Kasumi-1 (cell line): ENCODE measurements around the gene DLAT.
"Not testable (repeated sequence)": the region's sequence is repeated elsewhere in the genome, so short reads cannot be mapped to it uniquely, and the experiment has no call there.

Source experiments
- DNase-seq, 2 experiments: peaks; one replicate each; lab custom pipeline; 2025; lab: John Stamatoyannopoulos, UW

DLAT gene

DNA sequence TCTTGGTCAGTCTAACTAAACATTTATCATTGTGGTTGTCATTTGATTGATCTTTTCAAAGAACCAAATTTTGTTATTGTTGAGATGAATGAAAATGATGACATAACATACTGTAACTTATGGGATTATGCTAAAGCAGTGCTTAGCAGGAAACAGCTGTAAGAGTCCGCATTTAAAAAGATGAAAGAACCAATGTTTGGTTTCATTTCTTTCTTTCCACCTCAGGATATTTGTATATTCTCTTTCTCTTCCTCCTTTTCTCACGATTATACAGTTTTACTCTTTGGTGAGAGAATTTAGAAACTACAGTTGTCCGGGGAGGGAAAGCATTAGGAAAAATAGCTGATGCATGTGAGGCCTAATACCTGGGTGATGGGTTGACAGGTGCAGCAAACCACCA lies 25.5 kb downstream of the DLAT start:
- no peak for DNase-seq

DNA sequence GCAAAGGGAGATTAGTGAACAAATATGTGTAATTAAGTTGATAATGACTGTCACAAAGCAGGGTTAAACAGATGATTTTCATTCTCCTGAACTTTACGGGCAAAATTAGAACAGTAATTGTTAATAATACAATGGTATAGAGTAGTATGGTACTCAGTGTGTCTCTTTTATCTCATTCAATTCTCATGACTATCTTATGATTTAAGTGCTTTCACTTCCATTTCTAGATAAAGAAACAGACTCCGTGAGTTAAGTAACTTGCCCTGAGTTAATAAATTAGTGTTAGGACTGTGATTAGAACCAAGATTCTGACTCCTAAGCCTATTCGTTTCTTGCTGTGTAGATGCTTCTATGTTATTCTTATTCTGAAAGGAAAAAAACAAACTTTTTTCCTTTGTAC lies 26.6 kb downstream of the DLAT start:
- no peak for DNase-seq

DNA sequence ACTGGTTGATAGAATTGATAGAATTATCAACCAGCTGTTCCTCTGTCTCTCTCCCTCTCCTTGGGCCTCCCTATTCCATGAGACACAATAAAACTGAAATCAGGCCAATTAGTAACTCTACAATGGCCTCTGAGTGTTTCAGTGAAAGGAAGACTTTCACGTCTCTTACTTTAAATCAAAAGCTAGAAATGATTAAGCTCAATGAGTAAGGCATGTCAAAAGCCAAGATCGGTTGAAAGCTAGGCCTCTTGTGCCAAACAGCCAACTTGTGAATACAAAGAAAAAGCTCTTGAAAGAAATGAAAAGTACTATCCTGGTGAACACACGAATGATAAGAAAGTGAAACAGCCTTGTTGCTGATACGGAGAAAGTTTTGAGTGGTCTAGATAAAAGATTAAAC lies 32.0 kb downstream of the DLAT start:
- no peak for DNase-seq

DNA sequence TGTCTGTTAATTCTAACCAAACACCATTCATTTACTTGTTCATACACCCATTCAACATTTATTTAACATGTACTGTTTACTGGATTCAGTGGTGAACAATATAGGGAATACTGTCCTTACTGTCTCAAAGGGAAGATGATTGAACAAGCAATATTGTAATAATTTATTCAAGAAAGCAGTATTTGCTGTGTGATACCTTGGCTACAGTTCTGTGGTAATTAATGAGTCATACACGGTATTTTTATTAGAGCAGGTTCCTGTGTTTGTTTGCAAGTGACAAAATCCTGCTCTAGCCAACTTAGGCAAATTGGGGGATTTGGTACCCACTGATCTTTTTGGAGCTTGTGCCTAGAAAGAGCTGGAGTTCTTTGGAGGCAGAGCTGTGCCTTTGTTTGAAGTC lies 32.9 kb downstream of the DLAT start:
- DNase-seq = no peak

DNA sequence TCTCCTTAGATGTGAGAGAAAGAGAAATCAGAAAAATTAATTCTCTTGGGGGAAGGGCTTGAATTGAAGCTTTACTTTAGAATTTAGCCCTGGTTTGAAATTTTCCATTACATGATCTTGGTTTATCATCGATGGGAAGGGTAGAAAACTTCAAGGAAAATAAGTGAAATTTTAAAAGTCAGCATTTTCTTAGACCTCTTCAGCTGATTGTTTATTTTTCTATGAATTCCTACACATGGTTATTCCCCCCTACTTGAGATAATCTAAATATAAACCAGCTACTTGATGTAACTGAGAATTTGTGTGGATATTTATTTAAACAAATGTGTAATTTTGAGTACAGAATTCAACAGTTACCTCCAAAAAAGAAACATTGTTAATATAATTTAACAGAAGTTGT lies 37.7 kb downstream of the DLAT start:
- no peak for DNase-seq

DNA sequence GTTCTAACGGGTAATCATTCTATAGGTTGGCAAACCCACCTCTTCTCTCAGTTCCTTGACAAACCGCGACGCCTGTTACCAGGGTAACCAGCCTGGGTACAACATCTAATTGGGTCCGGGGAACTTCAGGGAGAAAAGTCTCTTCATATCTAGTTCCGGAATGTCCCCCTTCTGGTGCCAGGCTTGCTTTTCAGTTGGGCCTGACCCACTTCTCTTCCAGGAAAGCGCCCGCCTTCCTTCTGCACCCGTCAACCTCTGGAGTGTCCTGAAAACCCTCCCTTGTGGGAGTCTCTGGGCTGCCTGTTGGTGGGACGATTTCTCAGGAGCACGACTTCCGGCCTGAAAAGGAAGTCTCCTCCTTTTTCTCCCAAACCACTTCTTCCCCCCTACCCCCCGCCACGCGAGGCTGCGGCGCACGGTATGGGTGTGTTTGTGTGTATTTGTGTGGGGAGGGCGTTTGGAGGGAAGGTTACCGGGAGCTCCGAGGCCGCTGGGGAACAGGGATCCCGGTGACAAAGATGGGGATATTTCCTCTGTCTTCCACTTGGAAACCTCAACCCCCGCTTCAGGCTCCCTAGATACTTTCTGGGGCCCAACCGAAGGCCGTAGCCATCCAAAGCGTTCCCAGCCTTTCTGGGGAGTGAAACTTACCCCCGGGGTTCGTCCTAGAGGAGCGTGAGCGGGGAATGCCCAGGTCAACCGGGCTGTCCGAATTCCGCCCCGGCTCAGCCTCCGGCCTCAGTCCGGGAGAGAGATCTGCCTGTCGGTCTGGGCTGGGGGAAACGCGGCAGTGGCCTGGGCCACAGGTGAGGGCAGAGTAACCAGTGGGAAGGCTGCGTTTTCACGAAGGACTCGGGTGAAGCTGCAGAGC lies 49.0 kb downstream of the DLAT start, which contains the start of the genes NKAPD1 and PIH1D2:
Gene NKAPD1, plus strand, starts transcription at position 359 of the 871 bp plus-strand sequence. CDS start 1,276 bp downstream, outside the sequence.
Gene PIH1D2, minus strand, starts transcription at position 77 of the 871 bp plus-strand sequence. CDS start 843 bp downstream, outside the sequence.
- DNase-seq = peak; percentile 89 to 96

DNA sequence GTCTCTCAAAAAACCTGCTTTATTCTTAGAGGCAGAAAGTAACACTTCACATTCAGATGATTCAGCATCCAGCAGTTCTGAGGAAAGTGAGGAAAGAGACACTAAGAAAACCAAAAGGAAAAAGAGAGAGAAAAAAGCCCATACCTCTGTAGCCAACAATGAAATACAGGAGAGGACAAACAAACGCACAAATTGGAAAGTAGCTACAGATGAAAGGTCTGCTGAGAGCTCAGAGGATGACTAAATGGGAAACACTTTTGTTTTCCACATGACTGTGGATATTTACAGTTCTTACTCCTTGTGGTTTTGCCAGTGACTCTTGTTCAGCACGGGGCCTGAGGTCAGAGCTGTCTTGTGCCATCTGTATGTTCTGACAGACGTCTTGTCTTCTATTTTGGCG lies 57.5 kb downstream of the DLAT start:
- no peak for DNase-seq

DNA sequence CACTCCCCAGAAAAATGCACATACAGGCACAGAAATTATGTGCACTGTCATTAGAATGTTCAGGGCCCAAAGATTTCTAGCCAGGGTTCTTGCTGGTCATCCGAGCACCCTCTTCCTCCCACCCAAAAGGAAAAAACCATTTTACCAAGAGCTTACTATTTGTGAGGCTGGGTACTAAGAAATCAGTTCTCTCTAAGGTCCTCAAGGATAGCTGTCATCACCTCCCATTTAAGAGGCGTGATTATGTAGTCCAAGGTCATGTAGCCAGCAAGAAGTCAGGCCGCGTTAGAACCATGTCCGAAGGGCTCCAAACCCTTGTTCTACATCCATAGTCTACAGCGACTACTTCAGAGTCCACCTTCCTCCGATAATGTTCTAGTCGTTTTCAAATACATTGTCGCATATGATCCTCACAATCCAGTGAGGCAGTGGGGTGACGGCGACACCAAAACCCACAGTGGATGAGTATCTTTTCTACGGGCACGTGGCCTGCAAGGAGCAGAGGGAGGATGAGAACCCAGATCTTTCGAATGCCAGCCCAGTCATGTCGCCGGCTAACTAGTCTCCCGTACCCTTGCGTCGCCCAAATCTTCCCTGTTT lies 60.7 kb downstream of the DLAT start:
- DNase-seq = peak; percentile 43 to 49

DNA sequence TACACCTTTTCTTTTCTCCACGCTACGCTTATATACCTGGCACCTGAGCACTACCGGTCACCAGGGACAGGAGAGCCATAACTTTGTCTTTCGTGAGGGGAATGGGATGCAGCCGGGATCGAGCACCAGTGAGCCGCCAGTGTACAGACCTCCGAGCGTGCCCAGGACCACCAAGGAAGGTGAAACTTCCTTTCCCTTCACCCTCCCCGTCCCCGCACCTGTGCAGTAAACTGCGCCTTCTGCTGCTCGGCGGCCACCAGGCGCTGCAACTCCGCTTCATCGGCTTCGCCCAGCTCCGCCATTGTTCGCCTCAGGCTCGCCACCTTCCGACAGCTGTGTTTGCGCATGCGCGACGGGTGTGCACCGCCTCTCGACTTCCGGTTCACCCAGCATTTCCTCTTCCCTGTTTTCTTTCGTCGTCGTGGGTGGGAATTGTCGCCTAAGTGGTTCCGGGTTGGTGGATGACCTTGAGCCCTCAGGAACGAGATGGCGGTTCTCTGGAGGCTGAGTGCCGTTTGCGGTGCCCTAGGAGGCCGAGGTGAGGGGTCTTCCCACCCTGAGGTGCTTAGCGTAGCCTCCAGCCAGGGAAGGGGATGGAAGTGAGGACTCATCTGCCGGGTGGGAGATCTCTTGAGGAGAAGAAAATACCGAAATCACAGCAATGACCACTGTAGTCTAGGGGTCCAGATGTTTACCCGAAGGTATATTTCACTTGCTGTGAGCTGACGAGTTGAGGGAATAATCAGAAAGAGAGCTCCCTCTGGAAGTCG lies 61.4 kb downstream of the DLAT start, which contains the start of the genes SDHD and TIMM8B:
Gene SDHD, plus strand, starts transcription at position 452 of the 770 bp plus-strand sequence. Its CDS starts 35 bp downstream, at position 487.
Gene TIMM8B, minus strand, starts transcription at position 335 of the 770 bp plus-strand sequence. Its CDS starts 33 bp downstream, at position 302.
- peak; percentile 97 to 98 for DNase-seq

DNA sequence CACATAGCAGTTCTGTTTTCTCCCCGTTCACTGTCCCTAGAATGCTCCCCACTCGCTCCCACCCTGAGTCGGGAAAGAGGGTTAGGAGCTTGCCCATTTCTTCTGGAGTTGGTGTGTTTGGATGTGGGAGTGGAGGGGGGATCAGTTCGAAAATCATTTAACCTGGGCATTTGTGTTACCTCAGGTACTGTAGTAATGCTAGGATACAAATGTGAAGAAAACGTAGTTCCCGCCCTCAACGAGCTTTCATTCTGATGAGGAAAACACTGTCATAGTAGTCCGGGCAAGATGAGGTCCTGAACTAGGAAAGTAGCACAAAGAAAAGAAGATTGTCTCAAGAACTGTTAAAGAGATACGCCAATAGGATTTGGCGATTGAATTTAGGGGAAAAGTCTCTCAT lies 62.0 kb downstream of the DLAT start:
- no peak for DNase-seq

DNA sequence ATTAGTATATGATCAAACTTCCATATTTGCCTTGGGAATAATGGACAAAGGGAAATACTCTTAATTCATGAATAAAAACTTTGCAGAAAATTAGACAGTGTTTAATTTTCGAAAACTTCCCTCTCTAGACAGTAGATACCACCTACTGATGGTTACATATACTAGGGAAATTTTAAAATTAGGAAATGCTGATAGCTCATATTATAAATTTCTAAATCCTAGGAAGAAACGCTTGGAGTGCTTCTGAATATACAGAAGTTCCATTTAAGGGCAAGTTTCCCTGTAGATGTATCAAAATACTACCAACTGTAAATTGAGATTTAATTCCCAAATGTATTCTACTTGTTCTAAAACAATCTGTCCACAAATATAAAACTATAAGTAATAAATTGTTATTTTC lies 70.1 kb downstream of the DLAT start:
- DNase-seq = not testable (repeated sequence)

DNA sequence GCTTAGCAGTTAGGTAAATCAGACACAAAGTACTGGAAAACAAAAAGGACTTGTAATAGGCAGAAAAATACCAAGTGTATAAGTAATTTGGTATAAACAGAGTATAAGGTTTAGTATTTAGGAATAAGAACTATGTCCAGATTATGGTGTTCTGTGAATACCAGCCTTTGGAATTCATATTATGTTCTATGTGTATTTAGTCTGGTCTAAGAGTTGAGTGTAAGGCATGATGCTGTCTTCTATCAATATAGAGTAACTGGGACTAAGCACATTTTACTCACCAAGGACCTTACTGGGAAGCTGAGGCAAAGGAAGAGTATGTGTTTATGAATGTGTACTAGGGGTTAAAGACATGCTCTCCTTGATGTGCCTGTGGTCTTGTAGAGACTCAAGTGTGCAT lies 71.0 kb downstream of the DLAT start:
- DNase-seq = no peak

DNA sequence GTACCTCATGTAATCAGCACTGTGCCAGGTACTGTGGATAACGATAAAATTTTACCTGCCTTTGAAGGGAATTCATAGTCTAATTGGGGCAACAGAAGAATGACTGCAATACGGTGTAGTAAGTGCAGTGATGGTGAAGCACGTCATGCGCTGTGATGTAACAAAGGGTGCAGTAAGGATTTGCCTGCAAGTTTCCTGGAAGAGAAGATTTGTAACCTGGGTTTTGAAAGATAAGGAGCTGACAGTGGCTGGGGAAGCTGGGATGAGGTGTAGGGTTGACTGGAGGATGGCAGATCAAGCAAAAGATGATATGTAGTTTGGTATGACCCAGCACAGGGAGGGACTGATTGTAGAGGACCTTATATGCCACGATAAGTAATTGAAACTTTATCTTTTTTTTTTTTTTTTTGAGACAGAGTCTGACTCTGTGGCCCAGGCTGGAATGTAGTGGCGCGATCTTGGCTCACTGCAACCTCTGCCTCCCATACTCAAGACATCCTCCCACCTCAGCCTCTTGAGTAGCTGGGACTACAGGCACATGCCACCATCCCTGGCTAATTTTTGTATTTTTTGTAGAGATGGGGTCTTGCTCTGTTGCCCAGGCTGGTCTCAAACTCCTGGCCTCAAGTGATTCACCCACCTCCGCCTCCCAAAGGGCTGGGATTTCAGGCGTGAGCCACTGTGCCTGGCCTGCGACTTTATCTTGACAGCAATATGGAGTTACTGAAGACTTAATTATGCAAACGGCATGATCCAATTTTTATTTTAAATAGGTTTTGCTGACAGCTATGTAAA lies 72.7 kb downstream of the DLAT start:
- no peak for DNase-seq

DNA sequence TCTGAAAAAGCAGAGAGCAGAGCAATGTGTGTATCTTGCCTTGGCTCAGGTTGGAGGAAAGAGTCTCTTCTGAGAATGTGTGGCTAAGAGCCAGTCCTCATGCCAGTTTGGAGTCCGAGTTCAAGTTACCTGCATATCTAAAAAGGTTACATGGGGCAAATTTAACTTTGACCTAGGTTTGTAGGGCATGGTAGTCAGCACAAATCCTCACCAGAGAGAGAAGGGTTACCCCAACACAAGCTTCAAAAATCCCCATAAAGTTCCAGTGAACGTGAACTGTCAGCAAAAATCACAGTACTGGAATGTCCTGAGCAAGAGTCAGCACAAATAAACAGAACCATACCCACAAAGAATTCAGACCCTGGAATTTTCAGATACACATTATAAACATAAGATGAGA lies 75.3 kb downstream of the DLAT start:
- DNase-seq = no peak

DNA sequence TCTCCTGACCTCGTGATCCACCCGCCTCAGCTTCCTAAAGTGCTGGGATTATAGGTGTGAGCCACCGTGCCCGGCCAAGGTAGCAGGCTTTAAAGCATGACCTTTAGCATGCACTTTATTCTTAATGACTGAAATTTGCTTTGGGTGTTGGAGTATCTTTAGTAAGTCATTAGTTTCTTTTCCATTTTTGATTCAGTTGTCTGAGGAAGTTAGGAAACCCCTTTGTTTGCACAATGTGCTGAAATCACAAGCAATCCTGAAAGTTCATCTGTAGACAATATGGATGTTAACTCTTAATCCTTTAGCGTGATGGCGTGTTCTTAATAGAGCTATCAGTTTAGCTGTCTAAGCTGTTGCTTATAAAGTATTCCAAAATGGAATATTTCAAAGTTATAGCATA lies 78.2 kb downstream of the DLAT start:
- DNase-seq = no peak

DNA sequence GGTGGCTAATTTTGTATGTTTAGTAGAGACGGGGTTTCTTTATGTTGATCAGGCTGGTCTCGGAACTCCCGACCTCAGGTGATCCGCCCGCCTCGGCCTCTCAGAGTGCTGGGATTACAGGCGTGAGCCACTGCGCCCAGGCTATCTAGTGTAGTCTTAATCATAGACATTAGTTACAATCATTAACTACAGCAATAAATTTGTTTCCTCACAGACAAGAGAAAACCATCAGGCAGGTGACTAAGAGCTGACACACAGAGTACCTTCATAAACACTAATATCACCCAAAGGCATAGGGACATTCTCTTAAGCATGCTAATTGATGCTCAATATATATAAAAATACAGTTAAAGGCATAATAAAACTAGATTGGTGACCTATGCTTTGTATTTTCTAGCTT lies 80.9 kb downstream of the DLAT start:
- no peak for DNase-seq
